ENCODE results near the gene NFE2L2.

DNA sequence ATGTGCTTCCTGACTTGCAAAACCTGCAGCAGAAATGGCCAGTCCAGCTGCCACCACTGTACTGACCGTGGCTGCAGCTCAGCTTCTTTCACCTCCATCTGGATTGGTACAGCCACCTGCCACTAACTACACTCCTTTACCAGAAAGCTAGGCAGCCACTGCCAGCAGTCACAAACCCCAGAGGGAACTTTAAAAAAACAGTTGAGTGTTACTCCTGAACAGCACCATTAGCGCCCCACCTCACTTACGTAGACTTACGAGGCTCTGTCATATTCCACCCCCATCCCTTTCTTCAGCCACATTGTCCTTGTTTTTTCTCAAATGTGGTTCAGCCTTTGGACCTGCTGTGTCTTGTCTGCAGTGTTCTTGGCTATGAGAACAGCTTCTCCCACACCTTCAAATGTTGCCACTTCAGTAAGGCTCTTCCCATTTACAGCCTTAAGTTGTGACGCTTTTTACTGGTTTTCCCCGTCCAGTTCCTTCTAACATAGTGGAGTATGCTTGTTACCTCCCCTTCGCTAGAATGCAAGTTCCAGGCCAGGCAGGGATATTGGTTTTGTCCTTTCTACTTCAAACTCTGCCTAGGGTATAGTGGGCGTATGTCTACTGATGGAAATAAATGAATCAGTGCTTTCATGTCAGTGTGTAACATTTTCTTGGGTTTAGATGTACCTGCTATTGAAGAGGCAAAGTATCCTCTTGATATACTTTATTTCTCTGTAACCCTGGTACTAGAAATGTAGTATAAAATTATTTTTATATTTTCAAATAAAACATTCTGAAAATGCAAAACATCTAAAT, 34.9 kb downstream of the NFE2L2 start:
- TF ChIP-seq CTCF (IDR thresholded peaks at IDR 0.05) = no peak
- TF ChIP-seq POLR2A (IDR thresholded peaks at IDR 0.05) = no peak
